IMR-90 (cell line): ENCODE results near the gene PAX8. TPM values are rescaled to one million over a fixed set of nuclear protein-coding genes. Genes with fewer than 3 reads are reported as not detected.

ENCODE experiments used
- ATAC-seq: fragments of 200-7000 bp; cut with Tn5 transposase; 2 replicates; pipeline ENCODE4 v1.9.1; 2020; ENCODE audit warnings: low read depth, mild to moderate bottlenecking, moderate library complexity
- BruUV-seq: library from RNA; stranded (reverse); fragments of 400-500 nt; replicated peaks from 2 replicates; lab custom pipeline; 2021; lab: Mats Ljungman, UMichigan
- CTCF ChIA-PET: fragments of 300-600 bp; formaldehyde crosslinking; extraction: SDS; loops from one replicate; lab custom pipeline; 2021; ENCODE audit warnings: antibody characterized with exemption; lab: Yijun Ruan, JAX
- POLR2A ChIA-PET: fragments of 300-600 bp; sonication (Branson Sonifier 250); formaldehyde crosslinking; loops from one replicate; lab custom pipeline; 2022; ENCODE audit warnings: antibody characterized with exemption; ENCODE audit not compliant: unreplicated experiment; lab: Charles Lee
- DNase-seq: peaks from one replicate; pipeline ENCODE4 v3.0.0; 2013
- H2AFZ ChIP-seq: replicated peaks from 2 replicates; pipeline ENCODE3; 2013; ENCODE audit warnings: low read length, mild to moderate bottlenecking; ENCODE audit not compliant: poor library complexity
- H2AK5ac ChIP-seq: 2 replicates; pipeline ENCODE4 v1.6.1; 2013; ENCODE audit warnings: low read depth, low read length, inconsistent platforms
- H2AK9ac ChIP-seq: replicated peaks from 2 replicates; pipeline ENCODE3; 2013; ENCODE audit warnings: mild to moderate bottlenecking, low read depth, low read length, moderate library complexity; ENCODE audit not compliant: poor library complexity
- H2BK120ac ChIP-seq: 2 replicates; pipeline ENCODE4 v1.6.1; 2013; ENCODE audit warnings: low read depth, low read length, inconsistent platforms
- H2BK15ac ChIP-seq: 3 replicates; pipeline ENCODE4 v1.6.1; 2013; ENCODE audit warnings: low read depth, low read length, inconsistent platforms
- H2BK20ac ChIP-seq: 2 replicates; pipeline ENCODE4 v1.6.1; 2013; ENCODE audit warnings: low read depth, mild to moderate bottlenecking, inconsistent platforms, low read length, moderate library complexity
- H2BK5ac ChIP-seq: 2 replicates; pipeline ENCODE4 v1.6.1; 2013; ENCODE audit warnings: mild to moderate bottlenecking, low read depth, low read length, inconsistent platforms; ENCODE audit not compliant: poor library complexity, severe bottlenecking
- H3K14ac ChIP-seq: replicated peaks from 2 replicates; pipeline ENCODE4 v1.6.1; 2013; ENCODE audit warnings: low read depth, low read length, inconsistent platforms
- H3K18ac ChIP-seq: 2 replicates; pipeline ENCODE4 v1.6.1; 2013; ENCODE audit warnings: low read depth, low read length, control low read depth
- H3K23ac ChIP-seq: 2 replicates; pipeline ENCODE4 v1.6.1; 2013; ENCODE audit warnings: low read depth, low read length, inconsistent platforms
- H3K27ac ChIP-seq: 2 replicates; pipeline ENCODE4 v1.5.1; 2013; ENCODE audit warnings: mild to moderate bottlenecking, control low read depth, low read length; ENCODE audit not compliant: insufficient read depth
- H3K27me3 ChIP-seq: 2 replicates; pipeline ENCODE4 v1.6.1; 2013; ENCODE audit warnings: low read length; ENCODE audit not compliant: control insufficient read depth, insufficient read depth
- H3K36me3 ChIP-seq: 2 replicates; pipeline ENCODE4 v1.6.1; 2013; ENCODE audit warnings: low read length, mixed read lengths; ENCODE audit not compliant: control insufficient read depth, insufficient read depth
- H3K4ac ChIP-seq: 2 replicates; pipeline ENCODE4 v1.6.1; 2013; ENCODE audit warnings: low read depth, low read length, inconsistent platforms
- H3K4me1 ChIP-seq: 2 replicates; pipeline ENCODE4 v1.6.1; 2013; ENCODE audit warnings: low read length, mixed read lengths; ENCODE audit not compliant: control insufficient read depth, insufficient read depth
- H3K4me2 ChIP-seq: 2 replicates; pipeline ENCODE4 v1.6.1; 2013; ENCODE audit warnings: low read depth, mild to moderate bottlenecking, control low read depth, low read length, moderate library complexity
- H3K4me3 ChIP-seq: 2 replicates; pipeline ENCODE4 v1.5.1; 2013; ENCODE audit warnings: low read depth, mild to moderate bottlenecking, control low read depth, low read length, moderate library complexity; ENCODE audit not compliant: insufficient read depth
- H3K56ac ChIP-seq: 2 replicates; pipeline ENCODE4 v1.6.1; 2013; ENCODE audit warnings: low read length, inconsistent platforms; ENCODE audit not compliant: insufficient read depth; ENCODE audit errors: extremely low read depth
- H3K79me1 ChIP-seq, 2 experiments: 2 replicates each; pipeline ENCODE4 v1.6.1; 2013; ENCODE audit warnings: low read length in 2 of 2, inconsistent platforms in 1 of 2, low read depth in 1 of 2
- H3K9ac ChIP-seq: 2 replicates; pipeline ENCODE4 v1.6.1; 2013; ENCODE audit warnings: low read depth, low read length, control low read depth
- H3K9me1 ChIP-seq: 2 replicates; pipeline ENCODE4 v1.6.1; 2013; ENCODE audit warnings: low read length, inconsistent platforms; ENCODE audit not compliant: insufficient read depth
- H3K9me3 ChIP-seq: 2 replicates; pipeline ENCODE4 v1.6.1; 2013; ENCODE audit warnings: low read length; ENCODE audit not compliant: control insufficient read depth, insufficient read depth
- H4K20me1 ChIP-seq: 2 replicates; pipeline ENCODE4 v1.6.1; 2013; ENCODE audit warnings: low read length, inconsistent platforms; ENCODE audit not compliant: insufficient read depth
- H4K5ac ChIP-seq: 2 replicates; pipeline ENCODE4 v1.6.1; 2013; ENCODE audit warnings: mild to moderate bottlenecking, low read depth, low read length, control low read depth
- H4K8ac ChIP-seq, 2 experiments: 2 replicates each; pipeline ENCODE4 v1.6.1; 2013; ENCODE audit warnings: low read depth in 2 of 2, low read length in 2 of 2, control low read depth in 1 of 2, inconsistent platforms in 1 of 2
- H4K91ac ChIP-seq: 2 replicates; pipeline ENCODE4 v1.6.1; 2013; ENCODE audit warnings: low read depth, low read length, inconsistent platforms; ENCODE audit not compliant: insufficient read depth
- BHLHE40 ChIP-seq: fragments of 150-350 bp; IDR thresholded peaks from 2 replicates; pipeline ENCODE4 v1.6.1; 2016; ENCODE audit warnings: mild to moderate bottlenecking, low read depth, low read length
- ELK1 ChIP-seq: fragments of 150-350 bp; IDR thresholded peaks from 2 replicates; pipeline ENCODE4 v1.6.1; 2016; ENCODE audit warnings: low read depth, mild to moderate bottlenecking, low read length, moderate library complexity, borderline replicate concordance
- MAZ ChIP-seq: IDR thresholded peaks from 2 replicates; pipeline ENCODE4 v1.6.1; 2012; ENCODE audit warnings: low read depth, mild to moderate bottlenecking, low read length, improper control_type of control experiment, moderate library complexity, borderline replicate concordance
- NFE2L2 ChIP-seq: fragments of 150-350 bp; IDR thresholded peaks from 2 replicates; pipeline ENCODE4 v1.6.1; 2016; ENCODE audit warnings: low read depth, mild to moderate bottlenecking, low read length
- POLR2A ChIP-seq: IDR thresholded peaks from 2 replicates; pipeline ENCODE4 v1.6.1; 2012; ENCODE audit warnings: mild to moderate bottlenecking, low read depth, low read length
- RCOR1 ChIP-seq: IDR thresholded peaks from 2 replicates; pipeline ENCODE4 v1.6.1; 2012; ENCODE audit warnings: mild to moderate bottlenecking, low read length, improper control_type of control experiment; ENCODE audit not compliant: insufficient replicate concordance
- WGBS, 2 experiments: methylation state at CpG; one replicate each; pipeline versions ENCODE4 v1.1.5 to v1.1.7; 2013; ENCODE audit warnings: missing lambda C conversion rate in 2 of 2; ENCODE audit not compliant: insufficient read length in 1 of 2; ENCODE audit errors: extremely low coverage in 2 of 2; 5-methylcytosine and 5-hydroxymethylcytosine counted together
- dilution Hi-C: fragments of 300-500 bp; cut with HindIII; formaldehyde crosslinking; loops from one replicate; pipeline ENCODE4 v1.14.3; 2018; ENCODE audit warnings: low sequenced_read_pairs; ENCODE audit not compliant: unreplicated experiment
- in situ Hi-C: fragments of 300-500 bp; cut with MboI; formaldehyde crosslinking; loops from 3 replicates; pipeline ENCODE4 v1.14.3; 2019; ENCODE audit warnings: low sequenced_read_pairs, inconsistent platforms, mixed read lengths
- intact Hi-C: fragments of 100-400 bp; cut with micrococcal nuclease; formaldehyde crosslinking; loops from 2 replicates; pipeline ENCODE4 v1.10.0; 2022
- polyA plus RNA-seq, 3 experiments: library from polyadenylated mRNA; depleted of rRNA; stranded (reverse); fragments of >200 nt; gene quantifications; 2 replicates each; pipeline ENCODE4 v1.2.3, GENCODE V29; 2012; ENCODE audit warnings: low replicate concordance in 1 of 3
- total RNA-seq: library from RNA; depleted of rRNA; stranded (reverse); fragments of >200 nt; gene quantifications from 2 replicates; pipeline ENCODE4 v1.2.3, GENCODE V29; 2012
- TF ChIP-seq, protein P1 (sequence below): conservative IDR thresholded peaks from 2 replicates; pipeline ENCODE4 v1.5.1; 2012; ENCODE audit warnings: mild to moderate bottlenecking, low read depth, low read length, improper control_type of control experiment
- TF ChIP-seq, protein P2 (sequence below): fragments of 150-350 bp; IDR thresholded peaks from 2 replicates; pipeline ENCODE4 v1.6.1; 2017; ENCODE audit warnings: mild to moderate bottlenecking, antibody characterized with exemption, low read length, low read depth

The PAX8 gene
- total and polyA plus RNA-seq, 2 of the 4 experiments (the other 2 are of a cell fraction): 0.18 to 1.5 TPM

DNA sequence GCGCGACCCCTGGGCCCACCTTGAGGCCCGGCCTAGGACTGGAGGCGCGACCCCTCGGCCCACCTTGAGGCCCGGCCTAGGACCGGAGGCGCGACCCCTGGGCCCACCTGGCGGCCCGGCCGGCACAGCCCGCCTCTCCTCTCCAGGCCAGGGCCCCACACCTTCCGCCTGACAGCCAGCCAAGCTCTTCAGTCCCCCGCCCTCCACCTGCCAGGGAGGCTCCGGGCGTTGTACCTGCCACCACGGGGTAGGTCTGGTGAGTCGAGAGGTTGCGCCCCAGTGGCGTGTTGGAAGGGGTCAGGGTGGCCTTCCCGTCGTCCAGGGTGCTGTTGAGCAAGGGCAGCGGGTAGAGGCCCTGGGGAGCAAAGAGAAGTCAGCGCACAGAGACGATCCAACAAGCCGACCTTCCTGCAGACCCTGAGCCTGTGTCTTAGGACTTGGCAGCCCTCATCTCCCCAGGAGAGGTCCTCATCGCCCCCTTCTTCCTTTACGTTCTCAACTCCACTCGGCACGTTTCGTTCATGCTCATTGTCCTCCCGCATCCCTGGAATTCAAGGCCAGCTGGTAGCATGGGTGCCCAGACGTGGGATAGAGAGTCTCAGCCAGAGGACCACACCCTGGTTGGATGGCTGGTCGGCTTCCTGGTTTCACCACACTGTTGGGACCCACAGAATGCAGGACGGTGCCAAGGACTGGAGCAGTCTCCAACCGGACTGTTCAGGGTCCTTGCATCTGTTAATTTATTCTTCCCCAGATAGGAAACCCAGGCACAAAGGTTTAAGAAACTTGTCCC lies 42.2 kb downstream of the PAX8 start:
- H3K9ac ChIP-seq: no peak overlapping the region
- H2AFZ ChIP-seq: peak overlapping the region; percentile 10
- H4K5ac ChIP-seq: peak overlapping the region; percentile 18; the same call in 1 of the 2 replicates
- 0 out of 2 replicates have a peak overlapping the region, but pooled peaks have one; percentile 32 for H3K4ac ChIP-seq
- CTCF ChIA-PET: interaction anchor here (0.9 kb wide), 1 partner anchor 33 kb away, joined by 3 read pairs; no protein-coding TSS in a partner anchor
- peaks cover 2% of the 10 kb centered on the region; the same call in 1 of the 2 replicates for H3K36me3 ChIP-seq
- no peak for ATAC-seq
- no TSS peak for BruUV-seq
- dilution Hi-C loops (no loop called here), intact Hi-C loops (no loop called here), in situ Hi-C loops (no loop called here)
- peak overlapping the region; percentile 19 for H2AK5ac ChIP-seq
- peaks cover 11% of the 10 kb centered on the region for H3K9me1 ChIP-seq
- peak overlapping the region; percentile 36 for H3K4me2 ChIP-seq
- H3K4me3 ChIP-seq: peak overlapping the region; percentile 13; the same call in 1 of the 2 replicates
- peaks cover 0 to 6% of the 10 kb centered on the region in 2 experiments; a peak in 1 of 4 replicates for H3K79me1 ChIP-seq
- peaks cover 7% of the 10 kb centered on the region for H4K20me1 ChIP-seq
- 99% methylated on average over 11 of the region's 38 CpGs; no CpG with 5 or more reads in 1 of the 2 experiments for WGBS, 2 experiments
- peaks cover 11% of the 10 kb centered on the region for H3K4me1 ChIP-seq
- POLR2A ChIA-PET: no interaction called here
- no peak overlapping the region; a peak in 1 of 4 replicates for H4K8ac ChIP-seq
- H3K18ac ChIP-seq: no peak overlapping the region
- no peak overlapping the region for H2BK20ac ChIP-seq
- H2AK9ac ChIP-seq: peak overlapping the region; percentile 66
- DNase-seq: no peak
- H3K23ac ChIP-seq: no peak overlapping the region
- H3K14ac ChIP-seq: 0 out of 2 replicates have a peak overlapping the region, but pooled peaks have one; percentile 14
- TF ChIP-seq NFE2L2 (no peak), RCOR1 (no peak), BHLHE40 (no peak), POLR2A (no peak), MAZ (no peak), ELK1 (no peak)
- TF ChIP-seq, protein P1, sequence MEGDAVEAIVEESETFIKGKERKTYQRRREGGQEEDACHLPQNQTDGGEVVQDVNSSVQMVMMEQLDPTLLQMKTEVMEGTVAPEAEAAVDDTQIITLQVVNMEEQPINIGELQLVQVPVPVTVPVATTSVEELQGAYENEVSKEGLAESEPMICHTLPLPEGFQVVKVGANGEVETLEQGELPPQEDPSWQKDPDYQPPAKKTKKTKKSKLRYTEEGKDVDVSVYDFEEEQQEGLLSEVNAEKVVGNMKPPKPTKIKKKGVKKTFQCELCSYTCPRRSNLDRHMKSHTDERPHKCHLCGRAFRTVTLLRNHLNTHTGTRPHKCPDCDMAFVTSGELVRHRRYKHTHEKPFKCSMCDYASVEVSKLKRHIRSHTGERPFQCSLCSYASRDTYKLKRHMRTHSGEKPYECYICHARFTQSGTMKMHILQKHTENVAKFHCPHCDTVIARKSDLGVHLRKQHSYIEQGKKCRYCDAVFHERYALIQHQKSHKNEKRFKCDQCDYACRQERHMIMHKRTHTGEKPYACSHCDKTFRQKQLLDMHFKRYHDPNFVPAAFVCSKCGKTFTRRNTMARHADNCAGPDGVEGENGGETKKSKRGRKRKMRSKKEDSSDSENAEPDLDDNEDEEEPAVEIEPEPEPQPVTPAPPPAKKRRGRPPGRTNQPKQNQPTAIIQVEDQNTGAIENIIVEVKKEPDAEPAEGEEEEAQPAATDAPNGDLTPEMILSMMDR: no peak
- TF ChIP-seq, protein P2, sequence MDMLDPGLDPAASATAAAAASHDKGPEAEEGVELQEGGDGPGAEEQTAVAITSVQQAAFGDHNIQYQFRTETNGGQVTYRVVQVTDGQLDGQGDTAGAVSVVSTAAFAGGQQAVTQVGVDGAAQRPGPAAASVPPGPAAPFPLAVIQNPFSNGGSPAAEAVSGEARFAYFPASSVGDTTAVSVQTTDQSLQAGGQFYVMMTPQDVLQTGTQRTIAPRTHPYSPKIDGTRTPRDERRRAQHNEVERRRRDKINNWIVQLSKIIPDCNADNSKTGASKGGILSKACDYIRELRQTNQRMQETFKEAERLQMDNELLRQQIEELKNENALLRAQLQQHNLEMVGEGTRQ: no peak
- H4K91ac ChIP-seq: 0 out of 2 replicates have a peak overlapping the region, but pooled peaks have one; percentile 11
- H3K27ac ChIP-seq: no peak overlapping the region
- no peaks in the 10 kb centered on the region for H3K9me3 ChIP-seq
- no peak overlapping the region; the same call in 2 of the 3 replicates for H2BK15ac ChIP-seq
- no peak overlapping the region for H3K56ac ChIP-seq
- no peak overlapping the region for H2BK120ac ChIP-seq
- peak overlapping the region; percentile 32 for H2BK5ac ChIP-seq
- H3K27me3 ChIP-seq: no peaks in the 10 kb centered on the region
